Activated effector memory CD4-positive, alpha-beta T cell treated with anti-CD3 and anti-CD28 coated beads, Interleukin-2, amount 50 U/mL, for 16 hours (primary cell): ENCODE results near the gene EIF2D.
A peak's percentile ranks its signal among the peaks of the same experiment; 100 is the strongest.
"Not testable (repeated sequence)": the region's sequence is repeated elsewhere in the genome, so short reads cannot be mapped to it uniquely, and the experiment has no call there.

ENCODE experiments used
- DNase-seq: peaks from one replicate; pipeline ENCODE4 v3.0.0-alpha.2; 2020

EIF2D gene

GRCh38 chr1:206635080-206635977 lies 23.1 kb upstream of the EIF2D start, which contains the start of gene DYRK3:
TSS of gene DYRK3 (plus strand) at chr1:206635536. CDS start at chr1:206635704, 168 bp downstream.
- DNase-seq: peak; percentile 97

GRCh38 chr1:206634365-206635079 lies 22.3 kb upstream of the EIF2D start:
- DNase-seq: peak; percentile 93

- DNase-seq: no peak
These were observed 21.4 kb upstream of the EIF2D start for GRCh38 chr1:206633708-206634121.

DNA sequence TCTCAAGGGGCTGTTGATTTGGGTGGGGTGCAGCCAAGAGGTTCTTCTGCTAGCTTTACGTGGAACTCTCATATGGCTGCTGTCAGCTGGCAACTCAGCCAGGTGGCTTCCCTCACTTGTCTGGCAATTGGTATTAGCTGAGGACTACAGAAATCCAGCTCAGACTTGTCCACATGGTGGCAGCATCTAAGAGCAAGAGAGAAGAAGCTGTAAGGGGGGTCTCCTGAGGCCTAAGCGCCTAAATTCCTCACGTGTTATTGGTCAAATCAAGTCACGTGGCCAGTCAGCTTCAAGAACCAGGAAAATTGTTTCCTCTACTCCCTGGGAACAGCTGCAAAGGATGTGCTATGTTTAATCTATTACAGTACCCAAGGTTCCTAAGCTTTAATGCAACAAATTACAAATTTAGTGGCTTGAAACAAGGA lies 18.8 kb upstream of the EIF2D start:
- DNase-seq: no peak

GRCh38 chr1:206628916-206629315 lies 16.7 kb upstream of the EIF2D start:
- DNase-seq: no peak

DNA sequence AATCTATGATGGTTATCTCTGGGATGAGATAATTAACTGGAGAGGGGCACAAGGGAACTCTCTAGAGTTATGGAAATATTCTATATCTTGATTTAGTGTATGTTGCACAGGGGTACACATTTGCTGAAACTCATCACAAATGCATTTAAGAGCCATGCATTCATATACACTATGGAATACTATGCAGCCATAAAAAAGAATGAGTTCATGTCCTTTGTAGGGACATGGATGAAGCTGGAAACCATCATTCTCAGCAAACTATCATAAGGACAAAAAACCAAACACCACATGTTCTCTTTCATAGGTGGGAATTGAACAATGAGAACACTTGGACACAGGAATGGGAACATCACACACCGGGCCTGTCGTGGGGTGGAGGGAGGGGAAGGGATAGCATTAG lies 14.1 kb upstream of the EIF2D start:
- not testable (repeated sequence) for DNase-seq

DNA sequence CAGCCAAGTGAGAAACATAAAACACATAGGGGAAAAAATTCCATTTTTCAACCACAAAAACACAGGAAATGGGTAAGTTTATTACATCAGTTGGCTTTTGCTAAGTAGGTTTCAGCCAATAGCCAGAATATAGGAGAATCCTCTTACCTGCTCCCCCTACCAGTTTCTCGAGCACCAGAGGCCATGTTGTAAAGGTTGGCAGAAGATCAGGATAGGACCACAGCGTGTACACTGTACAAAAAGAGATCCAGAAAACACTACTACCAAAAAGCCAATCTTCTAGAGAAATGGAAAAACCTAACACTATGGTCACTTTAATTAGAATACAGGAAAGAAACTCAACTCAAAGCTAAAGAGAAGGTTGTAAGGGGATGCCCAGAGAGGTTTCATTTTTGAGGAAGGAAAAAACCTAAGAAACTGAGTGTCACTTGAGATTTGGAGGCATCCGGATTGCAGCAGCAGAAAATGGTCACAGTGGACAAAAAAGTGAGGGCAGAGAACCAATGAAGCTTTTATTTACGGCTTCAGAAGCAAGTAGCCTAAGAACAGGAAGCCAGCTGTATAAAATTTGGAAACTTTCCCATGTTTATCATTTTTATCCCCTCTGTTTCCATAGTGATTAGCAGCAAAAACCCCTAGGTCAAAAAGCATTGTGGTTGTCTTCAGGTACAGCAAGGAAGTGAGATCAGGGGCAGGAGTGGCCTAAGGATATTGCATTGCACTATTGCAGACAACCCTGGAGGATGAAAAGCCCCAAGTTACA lies 2.9 kb downstream of the EIF2D start:
- no peak for DNase-seq

DNA sequence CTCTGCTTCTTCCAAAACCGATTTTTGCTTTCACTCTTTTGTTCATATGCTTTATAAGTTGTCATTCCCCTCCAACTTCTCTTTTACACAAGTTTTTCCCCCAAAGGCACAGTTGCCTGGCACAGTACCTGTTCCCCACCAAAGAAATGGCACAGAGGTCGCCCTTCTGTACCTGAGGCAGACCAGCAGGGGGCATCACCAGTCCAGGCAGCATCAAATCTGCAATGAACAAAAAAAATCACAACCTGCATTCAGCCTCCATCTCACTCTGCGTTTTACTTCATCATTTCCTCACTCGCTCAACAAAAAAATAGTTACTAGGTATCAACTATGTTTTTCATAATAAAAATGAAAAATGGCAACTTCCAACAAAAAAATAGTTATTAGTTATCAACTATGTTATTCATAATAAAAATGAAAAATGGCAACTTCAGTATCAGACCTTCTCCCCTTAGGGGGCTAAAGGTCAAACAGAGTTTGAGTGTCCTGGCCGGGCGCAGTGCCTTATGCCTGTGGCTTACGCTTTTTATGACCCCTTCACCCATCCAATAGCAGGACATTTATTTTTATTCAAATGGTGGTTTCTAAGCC lies 4.1 kb downstream of the EIF2D start:
- peak; percentile 85 for DNase-seq

DNA sequence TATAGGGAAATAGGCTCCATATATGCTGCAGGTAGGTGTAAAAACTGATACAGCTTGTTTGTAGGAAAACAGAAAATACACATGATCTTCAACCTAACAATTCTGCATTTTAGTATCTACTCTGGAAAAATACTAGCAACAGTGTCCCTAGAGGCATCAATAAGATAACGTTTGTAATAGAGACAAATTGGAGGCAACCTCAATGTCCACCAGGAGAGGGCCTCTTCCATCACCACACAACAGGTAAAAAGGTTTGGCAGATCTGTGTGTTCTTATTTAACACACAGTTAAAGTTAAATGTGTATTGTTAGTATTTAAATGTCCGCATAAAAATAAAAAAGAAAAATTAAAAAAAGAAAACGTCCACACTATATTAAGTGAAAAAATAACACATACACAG lies 5.4 kb downstream of the EIF2D start:
- DNase-seq: no peak

- no peak for DNase-seq
These were observed 7.4 kb downstream of the EIF2D start for GRCh38 chr1:206604861-206605260.

GRCh38 chr1:206600527-206600926 lies 11.7 kb downstream of the EIF2D start:
- no peak for DNase-seq

DNA sequence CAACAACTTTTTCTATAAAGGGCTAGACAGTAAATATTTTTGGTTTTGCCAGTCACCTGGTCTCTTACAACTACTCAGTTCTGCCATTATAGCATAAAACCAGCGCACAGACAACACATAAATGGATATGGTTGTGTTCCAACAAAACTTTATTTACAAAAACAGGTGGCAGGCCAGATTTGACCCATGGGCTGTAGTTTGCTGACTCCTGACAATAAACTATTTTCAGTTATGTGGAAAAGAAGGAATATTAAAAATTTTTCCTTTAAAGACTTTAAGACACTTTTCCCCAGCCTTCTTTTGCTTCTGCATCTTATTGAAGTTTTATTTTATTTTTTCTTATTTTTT lies 16.0 kb downstream of the EIF2D start:
- no peak for DNase-seq

DNA sequence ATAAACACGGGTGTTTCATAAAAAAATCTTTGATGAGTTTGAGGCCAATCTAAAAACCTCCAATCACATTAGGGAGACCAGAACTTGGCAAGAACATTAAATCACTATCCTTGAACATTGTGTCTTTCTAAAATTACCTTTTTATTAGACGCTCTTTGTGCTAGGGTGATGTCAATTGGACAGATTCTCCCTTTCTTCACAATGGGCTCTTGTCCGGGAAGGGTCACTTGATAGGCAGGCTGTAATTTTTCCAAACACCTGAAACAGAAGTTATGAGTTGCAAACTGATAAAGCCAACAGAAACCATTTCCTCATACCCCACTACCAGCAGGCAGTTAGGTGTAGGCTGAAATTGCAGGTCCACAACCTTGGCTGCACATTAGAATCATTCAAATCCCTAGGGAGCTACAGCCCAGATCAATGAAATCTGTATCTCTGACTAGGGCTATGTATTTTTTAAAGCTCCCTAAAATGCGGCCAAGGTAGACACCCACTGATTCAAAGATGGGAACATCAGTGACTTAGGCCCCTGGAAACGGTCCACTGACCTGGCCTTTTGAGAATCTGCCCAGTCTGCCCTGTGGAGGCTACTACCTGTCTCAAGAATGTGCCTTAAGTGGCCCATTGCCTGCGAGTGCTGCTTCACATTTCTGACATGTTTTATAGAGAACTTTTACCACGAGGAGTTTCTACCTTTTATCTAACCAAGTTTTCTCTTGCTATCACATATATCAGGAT lies 16.5 kb downstream of the EIF2D start:
- no peak for DNase-seq

- DNase-seq: no peak
These were observed 18.8 kb downstream of the EIF2D start for GRCh38 chr1:206593351-206593925.

DNA sequence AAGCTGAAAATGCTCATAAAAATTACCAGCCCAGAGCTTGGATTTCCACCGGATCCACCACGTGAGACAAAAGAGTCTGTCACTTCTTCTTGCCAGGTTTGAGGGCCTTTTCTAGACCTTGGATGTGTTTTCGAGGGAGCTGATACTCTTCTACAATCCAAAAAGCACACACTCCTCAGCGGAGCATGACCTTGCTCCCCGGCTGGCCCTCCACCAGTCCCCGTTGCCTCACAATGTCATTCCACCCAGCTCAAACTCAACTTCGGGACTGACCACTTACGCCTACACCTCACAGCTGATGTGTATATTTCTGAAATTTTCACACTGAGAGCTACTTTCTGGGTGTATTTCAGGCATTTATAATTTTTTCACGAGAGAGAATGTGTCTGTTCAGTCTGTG lies 20.6 kb downstream of the EIF2D start:
- DNase-seq: no peak

DNA sequence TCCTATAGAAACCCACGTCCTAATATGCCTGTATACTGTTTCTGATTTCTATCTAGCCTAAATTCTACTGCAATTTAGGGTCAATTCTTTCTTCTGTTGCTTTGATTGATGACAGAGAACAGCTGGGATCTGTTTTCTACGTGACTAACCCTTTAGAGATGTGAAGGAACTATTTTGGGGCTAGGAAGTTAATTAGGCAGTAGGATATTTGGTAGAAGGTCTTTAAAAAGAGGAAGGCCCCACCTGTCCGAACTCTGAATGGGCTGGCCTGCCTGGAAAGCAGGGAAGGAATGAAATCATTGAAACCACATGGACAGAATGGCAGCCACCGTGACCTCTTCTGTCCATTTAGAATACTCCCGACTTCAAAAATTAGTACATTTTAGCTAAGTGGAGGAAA lies 21.0 kb downstream of the EIF2D start:
- no peak for DNase-seq

DNA sequence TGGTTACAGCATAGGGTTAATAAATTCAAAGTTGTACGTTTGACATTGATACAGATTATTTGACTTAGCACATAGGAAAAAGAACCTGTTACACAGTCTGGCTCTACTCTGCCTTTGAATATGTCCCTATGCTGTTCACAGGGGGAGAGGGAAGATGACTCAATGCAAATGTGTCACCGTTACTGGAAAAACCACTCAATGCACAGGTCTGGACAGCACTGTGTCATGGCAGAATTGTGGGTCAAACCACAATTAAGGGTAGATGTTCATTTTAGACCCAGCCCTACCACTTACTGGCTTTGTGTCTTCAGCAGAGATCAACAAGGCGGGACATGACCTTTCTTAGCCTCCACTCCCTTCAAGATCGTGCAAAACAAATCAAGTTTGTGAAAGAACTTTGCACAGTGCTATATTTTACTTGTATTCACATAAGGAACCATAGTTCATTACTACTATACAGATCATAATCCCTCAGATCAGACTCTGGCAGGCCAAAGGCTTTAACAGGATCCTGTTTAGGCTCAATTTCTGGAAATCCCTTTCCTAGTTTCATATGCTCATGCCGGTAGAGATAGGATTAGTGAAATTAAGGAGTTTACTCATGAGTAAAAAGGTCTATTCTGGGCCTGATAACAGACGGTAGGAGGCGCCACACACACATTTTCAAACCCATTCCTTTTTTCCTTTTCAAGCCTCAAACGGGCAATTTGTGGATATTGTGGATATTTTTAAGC lies 22.1 kb downstream of the EIF2D start:
- peak; percentile 80 for DNase-seq

DNA sequence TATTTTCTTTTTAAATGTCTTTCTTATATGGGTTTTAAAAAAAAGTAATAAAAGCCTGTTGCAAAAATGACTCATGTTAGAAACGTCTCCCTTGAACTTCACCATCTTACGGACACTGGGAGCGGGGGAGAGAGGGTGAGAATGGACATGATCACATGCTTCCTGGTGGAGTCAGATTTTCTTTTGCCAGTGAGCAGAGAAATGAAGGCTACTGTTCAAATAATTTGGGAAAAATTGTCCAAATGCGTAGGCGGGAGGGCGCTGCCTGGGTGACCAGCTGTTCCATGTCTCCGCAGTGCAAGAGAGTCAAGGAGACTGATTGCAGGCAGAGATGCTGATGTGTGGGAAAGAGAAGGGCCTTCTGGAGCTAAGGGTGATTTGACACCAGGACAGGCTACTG lies 23.1 kb downstream of the EIF2D start:
- no peak for DNase-seq

- no peak for DNase-seq
These were observed 23.8 kb downstream of the EIF2D start for GRCh38 chr1:206588492-206588891.

- no peak for DNase-seq
These were observed 24.4 kb downstream of the EIF2D start for GRCh38 chr1:206587904-206588303.
